Subcutaneous adipose tissue (tissue), 4 donors: ENCODE data around the gene GRIK1. TPM values are rescaled to one million over a fixed set of nuclear protein-coding genes. Genes with fewer than 3 reads are reported as not detected.

Experiments
- total RNA-seq, 4 donors: library from RNA; depleted of rRNA; stranded (reverse); fragments of >200 nt; gene quantifications; one replicate each; pipeline ENCODE4 v1.1.0, GENCODE V29; 2016
- TF ChIP-seq, protein P1 (sequence below): fragments of 450-650 bp; IDR thresholded peaks from one replicate; pipeline ENCODE4 v1.5.1; 2016; ENCODE audit warnings: low read depth, mild to moderate bottlenecking, control low read depth, antibody characterized with exemption, moderate library complexity

The GRIK1 gene
- total RNA-seq, 4 donors from 2014 or later, result 0.17 TPM; not detected in 3

DNA sequence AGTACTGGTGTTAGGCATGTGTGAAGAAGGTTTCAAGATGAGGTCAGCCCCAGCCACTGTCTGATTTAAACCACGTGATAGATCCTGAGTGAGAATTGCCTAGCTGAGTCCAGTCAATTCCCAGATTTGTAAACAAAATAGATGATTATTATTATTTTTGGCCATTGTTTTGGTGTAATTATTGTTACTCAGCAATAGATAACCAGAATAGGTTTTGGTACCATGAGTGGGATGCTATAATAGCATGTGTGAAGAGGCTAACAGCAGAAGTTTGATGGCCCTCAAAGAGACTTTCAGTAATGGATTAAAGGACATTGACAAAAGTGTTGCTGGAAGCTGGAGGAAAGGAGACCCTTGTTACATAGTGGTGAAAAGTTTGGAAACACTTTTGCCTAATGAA lies 426.3 kb downstream of the GRIK1 start:
- TF ChIP-seq, protein P1, sequence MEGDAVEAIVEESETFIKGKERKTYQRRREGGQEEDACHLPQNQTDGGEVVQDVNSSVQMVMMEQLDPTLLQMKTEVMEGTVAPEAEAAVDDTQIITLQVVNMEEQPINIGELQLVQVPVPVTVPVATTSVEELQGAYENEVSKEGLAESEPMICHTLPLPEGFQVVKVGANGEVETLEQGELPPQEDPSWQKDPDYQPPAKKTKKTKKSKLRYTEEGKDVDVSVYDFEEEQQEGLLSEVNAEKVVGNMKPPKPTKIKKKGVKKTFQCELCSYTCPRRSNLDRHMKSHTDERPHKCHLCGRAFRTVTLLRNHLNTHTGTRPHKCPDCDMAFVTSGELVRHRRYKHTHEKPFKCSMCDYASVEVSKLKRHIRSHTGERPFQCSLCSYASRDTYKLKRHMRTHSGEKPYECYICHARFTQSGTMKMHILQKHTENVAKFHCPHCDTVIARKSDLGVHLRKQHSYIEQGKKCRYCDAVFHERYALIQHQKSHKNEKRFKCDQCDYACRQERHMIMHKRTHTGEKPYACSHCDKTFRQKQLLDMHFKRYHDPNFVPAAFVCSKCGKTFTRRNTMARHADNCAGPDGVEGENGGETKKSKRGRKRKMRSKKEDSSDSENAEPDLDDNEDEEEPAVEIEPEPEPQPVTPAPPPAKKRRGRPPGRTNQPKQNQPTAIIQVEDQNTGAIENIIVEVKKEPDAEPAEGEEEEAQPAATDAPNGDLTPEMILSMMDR, result no peak

DNA sequence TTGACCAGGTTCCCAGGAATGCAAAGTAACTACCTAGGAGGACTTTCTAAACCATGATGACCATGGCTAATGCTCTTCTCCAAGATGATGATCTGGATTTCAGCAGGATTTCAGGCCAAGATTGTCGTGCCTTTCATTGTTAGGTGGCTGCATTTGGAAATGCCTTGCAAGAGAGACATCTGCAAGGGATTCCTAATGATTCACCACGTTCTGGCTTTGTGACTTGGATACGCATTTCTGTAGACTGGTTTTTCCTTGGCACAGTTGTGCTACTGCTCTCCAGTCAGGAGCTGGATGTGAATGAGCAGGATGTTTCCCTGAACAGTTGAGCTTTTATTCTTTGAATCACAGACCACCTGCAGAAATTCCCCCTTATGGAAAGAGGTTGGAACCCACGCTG lies 428.7 kb downstream of the GRIK1 start:
- TF ChIP-seq, protein P1, result no peak

DNA sequence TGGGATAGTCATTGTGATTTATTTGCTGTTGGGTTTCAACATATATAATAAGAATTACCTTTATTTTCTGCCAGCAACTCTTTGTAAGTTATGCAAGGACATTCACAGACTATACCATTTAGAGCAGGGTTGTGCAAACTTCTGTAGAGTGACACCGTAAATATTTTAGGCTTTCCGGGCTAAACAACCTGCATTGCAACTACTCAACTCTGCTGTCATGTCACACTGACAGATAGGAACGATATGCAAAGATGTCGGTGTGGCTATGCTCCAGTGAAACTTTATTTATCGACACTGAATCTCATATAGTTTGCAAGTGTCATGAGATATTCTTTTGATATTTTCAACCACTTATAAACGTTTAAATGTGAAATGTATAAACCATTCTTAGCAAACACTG lies 430.7 kb downstream of the GRIK1 start:
- TF ChIP-seq, protein P1, result no peak

DNA sequence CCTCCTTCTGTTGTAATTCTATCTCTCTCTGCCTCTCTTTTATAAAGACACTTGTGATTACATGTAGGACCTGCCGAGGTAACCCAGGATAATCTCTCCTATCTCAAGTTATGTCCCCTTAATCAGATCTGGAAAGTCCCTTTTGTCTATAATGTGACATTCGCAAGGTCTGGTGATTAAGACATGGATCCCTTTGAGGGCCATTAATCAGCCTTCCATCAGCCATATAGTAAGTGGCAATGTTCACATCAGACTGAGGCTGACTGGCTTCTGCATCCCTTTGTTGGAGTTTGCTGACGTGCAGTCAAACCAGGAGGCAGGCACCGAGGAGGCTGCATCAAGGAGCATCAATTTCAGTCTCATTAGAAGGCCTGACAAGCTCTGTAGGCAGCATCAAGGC lies 431.5 kb downstream of the GRIK1 start:
- TF ChIP-seq, protein P1, result no peak

DNA sequence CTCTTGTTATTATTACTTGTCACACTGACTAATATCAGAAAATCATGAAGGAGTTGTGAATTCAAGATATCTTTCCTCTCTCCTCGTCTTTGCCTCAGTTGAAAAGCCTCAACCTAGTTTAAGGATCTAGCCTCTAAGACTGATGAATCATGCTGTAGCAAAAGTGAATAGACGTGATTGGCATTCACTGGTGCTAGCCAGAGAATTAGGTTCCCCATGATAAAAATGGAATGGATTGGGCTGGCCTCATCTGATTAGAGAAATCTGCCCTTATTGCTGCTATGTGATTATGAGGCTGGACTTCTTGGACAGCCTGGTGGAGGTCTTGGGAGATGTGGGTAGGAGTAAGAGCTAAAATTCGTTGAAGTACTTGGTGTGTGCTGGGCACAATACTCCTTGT lies 432.8 kb downstream of the GRIK1 start:
- TF ChIP-seq, protein P1, result no peak

DNA sequence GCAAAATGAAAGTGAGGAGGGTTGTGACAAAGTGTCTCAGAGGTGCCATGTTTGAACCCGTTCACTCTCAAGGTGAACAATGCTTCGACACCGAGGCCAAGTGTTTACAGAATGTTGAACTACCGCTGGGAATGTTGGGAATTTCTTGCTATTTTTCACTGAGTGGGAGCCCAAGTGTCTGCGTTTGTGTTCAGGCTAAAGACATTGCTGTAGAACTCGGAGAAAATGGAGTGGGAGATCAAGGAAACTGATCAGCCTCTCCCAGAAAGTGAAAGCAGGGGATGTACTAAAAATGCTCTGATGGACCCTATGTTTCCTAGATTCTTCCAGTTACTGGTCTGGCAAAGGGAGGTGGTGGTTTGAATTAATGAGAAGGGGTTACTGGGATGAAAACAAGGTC lies 433.6 kb downstream of the GRIK1 start:
- TF ChIP-seq, protein P1, result no peak

DNA sequence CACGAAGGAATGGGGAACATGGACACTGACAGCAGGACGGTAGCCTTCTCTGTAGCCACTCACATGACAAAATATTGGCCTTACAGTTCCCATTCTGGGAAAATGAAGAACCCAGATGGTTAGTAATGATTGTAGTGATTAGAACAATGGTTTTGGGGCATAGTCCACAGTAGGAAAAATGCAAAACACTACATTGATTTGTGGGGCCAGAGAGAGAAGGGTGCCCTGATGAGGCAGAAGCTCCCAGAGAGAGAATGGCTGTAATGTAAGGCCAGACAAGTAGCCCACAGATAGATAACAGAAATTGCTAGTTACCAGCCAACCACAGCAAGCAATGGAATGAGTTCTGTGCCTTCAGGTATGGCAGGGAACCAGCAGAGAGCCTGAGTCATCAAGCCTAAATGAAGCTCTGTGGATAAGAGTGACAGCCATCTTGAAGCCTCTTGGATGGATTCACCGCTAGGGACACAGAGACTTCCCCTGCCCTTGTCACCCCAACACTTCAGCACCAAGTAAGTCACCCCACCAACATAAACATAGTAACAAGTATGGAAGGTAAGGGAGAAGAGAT lies 435.0 kb downstream of the GRIK1 start:
- TF ChIP-seq, protein P1, result no peak
